Chondrocyte (in vitro differentiated cells): ENCODE results near the gene GSK3B. TPM values are rescaled to one million over a fixed set of nuclear protein-coding genes. Genes with fewer than 3 reads are reported as not detected.

Source experiments
- DNase-seq: peaks from one replicate; pipeline ENCODE4 v3.0.0; 2021; ENCODE audit warnings: mixed read lengths, low spot score
- H3K27ac Mint-ChIP-seq: one replicate; pipeline ENCODE4 v1.8.0; 2021; ENCODE audit warnings: mild to moderate bottlenecking, moderate library complexity, mixed read lengths; ENCODE audit not compliant: unreplicated experiment
- H3K27me3 Mint-ChIP-seq: 2 replicates; pipeline ENCODE4 v1.8.0; 2021; ENCODE audit warnings: low read depth, mixed read lengths
- H3K36me3 Mint-ChIP-seq: 2 replicates; pipeline ENCODE4 v1.8.0; 2021; ENCODE audit warnings: low read depth, mixed read lengths
- H3K4me1 Mint-ChIP-seq: 2 replicates; pipeline ENCODE4 v1.8.0; 2021; ENCODE audit warnings: low read depth, mild to moderate bottlenecking, mixed read lengths
- H3K4me3 Mint-ChIP-seq: one replicate; pipeline ENCODE4 v1.8.0; 2021; ENCODE audit warnings: mild to moderate bottlenecking, moderate library complexity, mixed read lengths; ENCODE audit not compliant: unreplicated experiment
- H3K9me3 Mint-ChIP-seq: 2 replicates; pipeline ENCODE4 v1.8.0; 2021; ENCODE audit warnings: low read depth, mixed read lengths
- CTCF ChIP-seq: fragments of 200-600 bp; sonication (generic); IDR thresholded peaks from 2 replicates; pipeline ENCODE4 v1.5.0; 2021; ENCODE audit warnings: antibody characterized with exemption, mild to moderate bottlenecking, moderate library complexity
- total RNA-seq: library from RNA; stranded (reverse); gene quantifications from 3 replicates; pipeline ENCODE4 v1.2.1, GENCODE V29; 2021

The GSK3B gene
- total RNA-seq, 1 donor from 2014 or later = 73.0 TPM

- Mint-ChIP-seq H3K4me1 (peaks cover 10% of the 10 kb centered on the region), H3K36me3 (no peaks in the 10 kb centered on the region), H3K4me3 (no peak overlapping the region), H3K27ac (no peak overlapping the region), H3K9me3 (no peaks in the 10 kb centered on the region), H3K27me3 (no peaks in the 10 kb centered on the region)
- no peak for TF ChIP-seq CTCF
- no peak for DNase-seq
These were observed 164.0 kb downstream of the GSK3B start for GRCh38 chr3:119930286-119930685.

- DNase-seq = no peak
- Mint-ChIP-seq H3K4me3 (no peak overlapping the region), H3K36me3 (no peaks in the 10 kb centered on the region), H3K27ac (no peak overlapping the region), H3K4me1 (peaks cover 10% of the 10 kb centered on the region), H3K27me3 (no peaks in the 10 kb centered on the region), H3K9me3 (no peaks in the 10 kb centered on the region)
- TF ChIP-seq CTCF = no peak
These were observed 167.1 kb downstream of the GSK3B start for GRCh38 chr3:119927190-119927589.

- TF ChIP-seq CTCF = no peak
- H3K9me3 Mint-ChIP-seq = peaks cover 5% of the 10 kb centered on the region
- H3K4me1 Mint-ChIP-seq = peaks cover 3% of the 10 kb centered on the region
- H3K27ac Mint-ChIP-seq = no peak overlapping the region
- no peak overlapping the region for H3K4me3 Mint-ChIP-seq
- no peaks in the 10 kb centered on the region for H3K27me3 Mint-ChIP-seq
- no peak for DNase-seq
- H3K36me3 Mint-ChIP-seq = peaks cover 7% of the 10 kb centered on the region
These were observed 169.8 kb downstream of the GSK3B start for GRCh38 chr3:119924111-119925094.

GRCh38 chr3:119918992-119919933 lies 175.0 kb downstream of the GSK3B start:
- DNase-seq = no peak
- Mint-ChIP-seq H3K4me1 (peaks cover 6% of the 10 kb centered on the region), H3K27ac (no peak overlapping the region), H3K36me3 (peaks cover 14% of the 10 kb centered on the region), H3K27me3 (no peaks in the 10 kb centered on the region), H3K4me3 (no peak overlapping the region), H3K9me3 (peaks cover 5% of the 10 kb centered on the region)
- peak; percentile 61 for TF ChIP-seq CTCF

- TF ChIP-seq CTCF = no peak
- no peak for DNase-seq
- Mint-ChIP-seq H3K4me3 (no peak overlapping the region), H3K9me3 (no peaks in the 10 kb centered on the region), H3K36me3 (peaks cover 19% of the 10 kb centered on the region), H3K27me3 (no peaks in the 10 kb centered on the region), H3K27ac (no peak overlapping the region), H3K4me1 (peaks cover 6% of the 10 kb centered on the region)
These were observed 181.2 kb downstream of the GSK3B start for GRCh38 chr3:119913021-119913420.
